ENCODE measurements around the gene LRRTM4. TPM values are rescaled to one million over a fixed set of nuclear protein-coding genes. Genes with fewer than 3 reads are reported as not detected.

Gene LRRTM4
- total and polyA plus RNA-seq, 2 experiments from 2014 or later: 4.5 to 15.4 TPM

GRCh38 chr2:77284353-77284752 lies 237.8 kb downstream of the LRRTM4 start:
- TF ChIP-seq, protein P1, sequence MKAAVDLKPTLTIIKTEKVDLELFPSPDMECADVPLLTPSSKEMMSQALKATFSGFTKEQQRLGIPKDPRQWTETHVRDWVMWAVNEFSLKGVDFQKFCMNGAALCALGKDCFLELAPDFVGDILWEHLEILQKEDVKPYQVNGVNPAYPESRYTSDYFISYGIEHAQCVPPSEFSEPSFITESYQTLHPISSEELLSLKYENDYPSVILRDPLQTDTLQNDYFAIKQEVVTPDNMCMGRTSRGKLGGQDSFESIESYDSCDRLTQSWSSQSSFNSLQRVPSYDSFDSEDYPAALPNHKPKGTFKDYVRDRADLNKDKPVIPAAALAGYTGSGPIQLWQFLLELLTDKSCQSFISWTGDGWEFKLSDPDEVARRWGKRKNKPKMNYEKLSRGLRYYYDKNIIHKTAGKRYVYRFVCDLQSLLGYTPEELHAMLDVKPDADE (IDR thresholded peaks at IDR 0.05): no peak
- no peak for TF ChIP-seq ZNF331 (CRISPR knock-in tag; IDR thresholded peaks at IDR 0.05; ENCODE audit: low read depth)
- no peak for TF ChIP-seq EZH2phosphoT487 (IDR thresholded peaks at IDR 0.05; ENCODE audit: unreplicated experiment)
- TF ChIP-seq, protein P2, sequence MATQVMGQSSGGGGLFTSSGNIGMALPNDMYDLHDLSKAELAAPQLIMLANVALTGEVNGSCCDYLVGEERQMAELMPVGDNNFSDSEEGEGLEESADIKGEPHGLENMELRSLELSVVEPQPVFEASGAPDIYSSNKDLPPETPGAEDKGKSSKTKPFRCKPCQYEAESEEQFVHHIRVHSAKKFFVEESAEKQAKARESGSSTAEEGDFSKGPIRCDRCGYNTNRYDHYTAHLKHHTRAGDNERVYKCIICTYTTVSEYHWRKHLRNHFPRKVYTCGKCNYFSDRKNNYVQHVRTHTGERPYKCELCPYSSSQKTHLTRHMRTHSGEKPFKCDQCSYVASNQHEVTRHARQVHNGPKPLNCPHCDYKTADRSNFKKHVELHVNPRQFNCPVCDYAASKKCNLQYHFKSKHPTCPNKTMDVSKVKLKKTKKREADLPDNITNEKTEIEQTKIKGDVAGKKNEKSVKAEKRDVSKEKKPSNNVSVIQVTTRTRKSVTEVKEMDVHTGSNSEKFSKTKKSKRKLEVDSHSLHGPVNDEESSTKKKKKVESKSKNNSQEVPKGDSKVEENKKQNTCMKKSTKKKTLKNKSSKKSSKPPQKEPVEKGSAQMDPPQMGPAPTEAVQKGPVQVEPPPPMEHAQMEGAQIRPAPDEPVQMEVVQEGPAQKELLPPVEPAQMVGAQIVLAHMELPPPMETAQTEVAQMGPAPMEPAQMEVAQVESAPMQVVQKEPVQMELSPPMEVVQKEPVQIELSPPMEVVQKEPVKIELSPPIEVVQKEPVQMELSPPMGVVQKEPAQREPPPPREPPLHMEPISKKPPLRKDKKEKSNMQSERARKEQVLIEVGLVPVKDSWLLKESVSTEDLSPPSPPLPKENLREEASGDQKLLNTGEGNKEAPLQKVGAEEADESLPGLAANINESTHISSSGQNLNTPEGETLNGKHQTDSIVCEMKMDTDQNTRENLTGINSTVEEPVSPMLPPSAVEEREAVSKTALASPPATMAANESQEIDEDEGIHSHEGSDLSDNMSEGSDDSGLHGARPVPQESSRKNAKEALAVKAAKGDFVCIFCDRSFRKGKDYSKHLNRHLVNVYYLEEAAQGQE (IDR thresholded peaks at IDR 0.05; ENCODE audit: unreplicated experiment): no peak
- TF ChIP-seq ZNF114 (CRISPR knock-in tag; IDR thresholded peaks at IDR 0.05): no peak
- TF ChIP-seq, protein P3, sequence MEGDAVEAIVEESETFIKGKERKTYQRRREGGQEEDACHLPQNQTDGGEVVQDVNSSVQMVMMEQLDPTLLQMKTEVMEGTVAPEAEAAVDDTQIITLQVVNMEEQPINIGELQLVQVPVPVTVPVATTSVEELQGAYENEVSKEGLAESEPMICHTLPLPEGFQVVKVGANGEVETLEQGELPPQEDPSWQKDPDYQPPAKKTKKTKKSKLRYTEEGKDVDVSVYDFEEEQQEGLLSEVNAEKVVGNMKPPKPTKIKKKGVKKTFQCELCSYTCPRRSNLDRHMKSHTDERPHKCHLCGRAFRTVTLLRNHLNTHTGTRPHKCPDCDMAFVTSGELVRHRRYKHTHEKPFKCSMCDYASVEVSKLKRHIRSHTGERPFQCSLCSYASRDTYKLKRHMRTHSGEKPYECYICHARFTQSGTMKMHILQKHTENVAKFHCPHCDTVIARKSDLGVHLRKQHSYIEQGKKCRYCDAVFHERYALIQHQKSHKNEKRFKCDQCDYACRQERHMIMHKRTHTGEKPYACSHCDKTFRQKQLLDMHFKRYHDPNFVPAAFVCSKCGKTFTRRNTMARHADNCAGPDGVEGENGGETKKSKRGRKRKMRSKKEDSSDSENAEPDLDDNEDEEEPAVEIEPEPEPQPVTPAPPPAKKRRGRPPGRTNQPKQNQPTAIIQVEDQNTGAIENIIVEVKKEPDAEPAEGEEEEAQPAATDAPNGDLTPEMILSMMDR (conservative IDR thresholded peaks at IDR 0.05; ENCODE audit: low read depth in 2 of 2): no peak

DNA sequence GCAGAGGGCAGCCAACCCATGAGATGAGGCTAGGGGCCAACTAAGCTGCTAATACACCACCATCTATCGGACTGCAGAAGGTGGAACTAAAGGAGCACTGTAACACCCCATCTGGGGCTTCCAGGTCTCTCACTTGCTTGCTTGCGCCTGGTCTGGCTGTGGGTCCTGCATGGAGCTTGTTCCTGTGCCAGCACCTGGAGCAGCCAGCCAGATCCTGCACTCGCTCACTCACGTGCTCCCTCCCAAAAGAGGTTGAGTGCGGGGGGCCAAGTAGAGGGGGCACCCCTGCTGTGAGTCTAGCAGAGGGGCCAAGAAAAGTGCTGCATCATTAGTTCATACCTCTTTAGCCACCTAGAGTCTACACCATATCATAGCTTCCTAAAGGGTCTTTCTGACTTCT lies 250.9 kb downstream of the LRRTM4 start:
- DNase-seq (ENCODE audit: low spot score): no peak
- peaks cover 1% of the 10 kb centered on the region; the same call in 1 of the 3 replicates for H3K4me1 Mint-ChIP-seq
- H3K4me2 ChIP-seq: no peak overlapping the region
- no peaks in the 10 kb centered on the region for H3K4me1 ChIP-seq (ENCODE audit: insufficient read depth)
- H2AFZ ChIP-seq: no peak overlapping the region
- no peak overlapping the region for H3K27ac Mint-ChIP-seq
- no peaks in the 10 kb centered on the region for H3K79me2 ChIP-seq (replicated peaks; ENCODE audit: insufficient read depth)
- peaks cover 1% of the 10 kb centered on the region for H3K27me3 Mint-ChIP-seq (ENCODE audit: insufficient read depth, low read depth, poor library complexity)
- H3K27me3 ChIP-seq (ENCODE audit: insufficient read depth): no peaks in the 10 kb centered on the region
- no peaks in the 10 kb centered on the region for H3F3A ChIP-seq (replicated peaks; ENCODE audit: low read depth)
- no peaks in the 10 kb centered on the region for H3K36me3 ChIP-seq (ENCODE audit: insufficient read depth)
- no peaks in the 10 kb centered on the region for H3K9me2 ChIP-seq (ENCODE audit: insufficient read depth)
- no peak overlapping the region for H3K4me3 Mint-ChIP-seq
- no peaks in the 10 kb centered on the region for H4K20me1 ChIP-seq (replicated peaks; ENCODE audit: insufficient read depth)
- H3K4me3 ChIP-seq: no peak overlapping the region
- no peak overlapping the region for H3K27ac ChIP-seq (ENCODE audit: low read depth)
- peaks cover 11% of the 10 kb centered on the region; the same call in 1 of the 3 replicates for H3K9me3 Mint-ChIP-seq
- ATAC-seq: no peak
- H3K36me3 Mint-ChIP-seq (ENCODE audit: low read depth): peaks cover 7% of the 10 kb centered on the region; the same call in 1 of the 3 replicates
- TF ChIP-seq JUNB (IDR thresholded peaks at IDR 0.05; ENCODE audit: unreplicated experiment): no peak
- TF ChIP-seq EZH2phosphoT487 (IDR thresholded peaks at IDR 0.05; ENCODE audit: unreplicated experiment): no peak
- no peak for TF ChIP-seq ZNF114 (CRISPR knock-in tag; IDR thresholded peaks at IDR 0.05)
- TF ChIP-seq POLR2AphosphoS5 (IDR thresholded peaks at IDR 0.05; ENCODE audit: low read depth): no peak
- no peak for TF ChIP-seq STAT1 (IDR thresholded peaks at IDR 0.05; ENCODE audit: unreplicated experiment)
- no peak for TF ChIP-seq EZH2 (IDR thresholded peaks at IDR 0.05; ENCODE audit: low read depth, unreplicated experiment)
- TF ChIP-seq ZNF331 (CRISPR knock-in tag; IDR thresholded peaks at IDR 0.05; ENCODE audit: low read depth): no peak
- TF ChIP-seq NANOG (IDR thresholded peaks at IDR 0.05; ENCODE audit: borderline replicate concordance): no peak
- TF ChIP-seq, protein P1 (IDR thresholded peaks at IDR 0.05): no peak
- TF ChIP-seq CREB1 (CRISPR knock-in tag; IDR thresholded peaks at IDR 0.05; ENCODE audit: low read depth): no peak

More at GRCh38 chr2:77284353-77284752, 237.8 kb downstream of the LRRTM4 start:
- Histone ChIP-seq H2AFZ (no peak overlapping the region), H3K4me3 (no peak overlapping the region), H3K36me3 (ENCODE audit: insufficient read depth) (no peaks in the 10 kb centered on the region), H3K4me1 (ENCODE audit: insufficient read depth) (no peaks in the 10 kb centered on the region), H3K4me2 (no peak overlapping the region), H3K9me2 (ENCODE audit: insufficient read depth) (no peaks in the 10 kb centered on the region), H3F3A (replicated peaks; ENCODE audit: low read depth) (no peaks in the 10 kb centered on the region), H3K27me3 (ENCODE audit: insufficient read depth) (no peaks in the 10 kb centered on the region), H3K27ac (ENCODE audit: low read depth) (no peak overlapping the region), H4K20me1 (replicated peaks; ENCODE audit: insufficient read depth) (no peaks in the 10 kb centered on the region), H3K79me2 (replicated peaks; ENCODE audit: insufficient read depth) (no peaks in the 10 kb centered on the region)
- Mint-ChIP-seq H3K36me3 (ENCODE audit: low read depth) (no peaks in the 10 kb centered on the region), H3K4me3 (no peak overlapping the region), H3K27me3 (ENCODE audit: insufficient read depth, low read depth, poor library complexity) (no peaks in the 10 kb centered on the region), H3K9me3 (peaks cover 2% of the 10 kb centered on the region; the same call in 1 of the 3 replicates), H3K4me1 (no peaks in the 10 kb centered on the region), H3K27ac (no peak overlapping the region)
- ATAC-seq (no peak), DNase-seq (ENCODE audit: low spot score) (no peak)
